Parathyroid adenoma (tissue), 2 donors: ENCODE data around the gene LNPEP.

Source experiments
- H2AFZ ChIP-seq: fragments of 300-600 bp; sonication (generic); one replicate; pipeline ENCODE4 v1.7.0; 2017; ENCODE audit warnings: antibody characterized with exemption, mild to moderate bottlenecking
- H3K27ac ChIP-seq: fragments of 300-600 bp; sonication (generic); one replicate; pipeline ENCODE4 v1.7.0; 2017
- H3K27me3 ChIP-seq: fragments of 300-600 bp; sonication (generic); one replicate; pipeline ENCODE4 v1.7.0; 2017; ENCODE audit warnings: low read length; ENCODE audit not compliant: control insufficient read depth, insufficient read depth
- H3K36me3 ChIP-seq: fragments of 300-600 bp; sonication (generic); one replicate; pipeline ENCODE4 v1.7.0; 2017; ENCODE audit warnings: low read length; ENCODE audit not compliant: control insufficient read depth, insufficient read depth
- H3K4me1 ChIP-seq: fragments of 300-600 bp; sonication (generic); one replicate; pipeline ENCODE4 v1.7.0; 2017; ENCODE audit warnings: control low read depth
- H3K4me2 ChIP-seq: fragments of 300-600 bp; sonication (generic); one replicate; pipeline ENCODE4 v1.7.0; 2017; ENCODE audit warnings: low read length
- H3K4me3 ChIP-seq: fragments of 300-600 bp; sonication (generic); one replicate; pipeline ENCODE4 v1.7.0; 2017; ENCODE audit warnings: low read depth, low read length
- H3K79me2 ChIP-seq: fragments of 300-600 bp; sonication (generic); one replicate; pipeline ENCODE4 v1.7.0; 2017; ENCODE audit warnings: control low read depth
- H3K9ac ChIP-seq: fragments of 300-600 bp; sonication (generic); one replicate; pipeline ENCODE4 v1.7.0; 2017; ENCODE audit warnings: mild to moderate bottlenecking
- H3K9me3 ChIP-seq: fragments of 300-600 bp; sonication (generic); one replicate; pipeline ENCODE4 v1.7.0; 2017; ENCODE audit warnings: low read length; ENCODE audit not compliant: control insufficient read depth
- TF ChIP-seq, protein P1 (sequence below): fragments of 300-600 bp; sonication (generic); IDR thresholded peaks from one replicate; pipeline ENCODE4 v1.7.0; 2017; ENCODE audit warnings: antibody characterized with exemption, mild to moderate bottlenecking
- donor health status: primary hyperparathyroidism.

LNPEP gene

DNA sequence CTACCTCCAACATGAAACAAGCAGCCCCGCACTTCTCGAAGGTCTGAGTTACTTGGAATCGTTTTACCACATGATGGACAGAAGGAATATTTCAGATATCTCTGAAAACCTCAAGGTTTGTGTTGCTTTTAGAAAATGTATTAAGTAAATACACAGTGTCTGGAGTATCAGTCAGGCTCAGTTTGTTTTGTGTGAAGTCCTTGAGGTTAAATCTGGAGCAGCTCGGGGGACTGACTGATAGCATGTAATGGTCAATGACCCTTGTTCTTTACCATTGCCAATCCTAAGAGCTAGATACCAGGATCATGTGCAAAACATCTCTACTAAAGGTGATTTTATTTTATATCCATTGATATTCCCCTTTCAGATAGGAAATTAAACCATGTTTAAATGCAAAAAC lies 26.9 kb upstream of the LNPEP start:
- H2AFZ ChIP-seq, result no peak overlapping the region
- H3K27me3 ChIP-seq, result no peaks in the 10 kb centered on the region
- H3K4me1 ChIP-seq, result no peaks in the 10 kb centered on the region
- no peaks in the 10 kb centered on the region for H3K36me3 ChIP-seq
- H3K27ac ChIP-seq, result no peak overlapping the region
- H3K9ac ChIP-seq, result no peak overlapping the region
- H3K9me3 ChIP-seq, result no peaks in the 10 kb centered on the region
- TF ChIP-seq, protein P1, sequence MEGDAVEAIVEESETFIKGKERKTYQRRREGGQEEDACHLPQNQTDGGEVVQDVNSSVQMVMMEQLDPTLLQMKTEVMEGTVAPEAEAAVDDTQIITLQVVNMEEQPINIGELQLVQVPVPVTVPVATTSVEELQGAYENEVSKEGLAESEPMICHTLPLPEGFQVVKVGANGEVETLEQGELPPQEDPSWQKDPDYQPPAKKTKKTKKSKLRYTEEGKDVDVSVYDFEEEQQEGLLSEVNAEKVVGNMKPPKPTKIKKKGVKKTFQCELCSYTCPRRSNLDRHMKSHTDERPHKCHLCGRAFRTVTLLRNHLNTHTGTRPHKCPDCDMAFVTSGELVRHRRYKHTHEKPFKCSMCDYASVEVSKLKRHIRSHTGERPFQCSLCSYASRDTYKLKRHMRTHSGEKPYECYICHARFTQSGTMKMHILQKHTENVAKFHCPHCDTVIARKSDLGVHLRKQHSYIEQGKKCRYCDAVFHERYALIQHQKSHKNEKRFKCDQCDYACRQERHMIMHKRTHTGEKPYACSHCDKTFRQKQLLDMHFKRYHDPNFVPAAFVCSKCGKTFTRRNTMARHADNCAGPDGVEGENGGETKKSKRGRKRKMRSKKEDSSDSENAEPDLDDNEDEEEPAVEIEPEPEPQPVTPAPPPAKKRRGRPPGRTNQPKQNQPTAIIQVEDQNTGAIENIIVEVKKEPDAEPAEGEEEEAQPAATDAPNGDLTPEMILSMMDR, result no peak
- H3K4me2 ChIP-seq, result no peak overlapping the region
- no peaks in the 10 kb centered on the region for H3K79me2 ChIP-seq
- H3K4me3 ChIP-seq, result no peak overlapping the region

DNA sequence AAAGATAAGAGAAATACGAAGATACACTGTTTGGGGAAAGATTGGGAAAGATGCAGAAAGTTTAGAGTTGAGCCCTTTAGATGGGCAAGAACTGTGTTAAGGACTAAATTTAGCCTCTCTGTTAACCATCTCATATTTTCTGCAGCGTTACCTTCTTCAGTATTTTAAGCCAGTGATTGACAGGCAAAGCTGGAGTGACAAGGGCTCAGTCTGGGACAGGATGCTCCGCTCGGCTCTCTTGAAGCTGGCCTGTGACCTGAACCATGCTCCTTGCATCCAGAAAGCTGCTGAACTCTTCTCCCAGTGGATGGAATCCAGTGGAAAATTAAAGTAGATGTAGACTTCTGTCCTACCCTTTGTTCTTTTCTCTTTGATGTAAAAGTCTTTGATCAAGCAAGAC lies 26.4 kb upstream of the LNPEP start:
- Histone ChIP-seq H3K9ac (no peak overlapping the region), H3K4me3 (no peak overlapping the region), H2AFZ (no peak overlapping the region), H3K79me2 (no peaks in the 10 kb centered on the region), H3K36me3 (no peaks in the 10 kb centered on the region), H3K27me3 (no peaks in the 10 kb centered on the region), H3K27ac (no peak overlapping the region), H3K4me2 (no peak overlapping the region), H3K9me3 (no peaks in the 10 kb centered on the region), H3K4me1 (no peaks in the 10 kb centered on the region)
- TF ChIP-seq, protein P1, result no peak

DNA sequence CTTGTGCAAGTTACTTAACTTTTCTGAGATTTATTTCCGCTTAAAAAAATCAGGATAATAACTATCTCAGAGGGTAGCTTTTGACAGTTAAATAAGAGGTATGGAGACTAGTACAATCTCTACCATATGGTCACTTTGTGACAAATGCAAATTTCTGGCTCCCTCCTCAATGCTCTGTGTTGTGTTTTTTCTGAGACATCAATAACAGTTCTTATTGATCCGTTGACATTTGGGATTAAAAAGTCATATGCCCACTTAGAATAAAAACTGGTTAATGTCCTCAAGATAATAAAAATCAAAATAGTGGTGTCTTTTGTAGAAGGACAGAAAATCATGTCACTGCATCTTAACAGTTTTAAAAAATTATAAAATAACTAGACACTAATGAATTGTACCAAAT lies 24.7 kb upstream of the LNPEP start:
- Histone ChIP-seq H3K79me2 (no peaks in the 10 kb centered on the region), H3K9me3 (no peaks in the 10 kb centered on the region), H3K9ac (no peak overlapping the region), H3K27ac (no peak overlapping the region), H3K27me3 (no peaks in the 10 kb centered on the region), H3K4me2 (no peak overlapping the region), H3K36me3 (no peaks in the 10 kb centered on the region), H3K4me1 (no peaks in the 10 kb centered on the region), H3K4me3 (no peak overlapping the region), H2AFZ (no peak overlapping the region)
- TF ChIP-seq, protein P1, result no peak

DNA sequence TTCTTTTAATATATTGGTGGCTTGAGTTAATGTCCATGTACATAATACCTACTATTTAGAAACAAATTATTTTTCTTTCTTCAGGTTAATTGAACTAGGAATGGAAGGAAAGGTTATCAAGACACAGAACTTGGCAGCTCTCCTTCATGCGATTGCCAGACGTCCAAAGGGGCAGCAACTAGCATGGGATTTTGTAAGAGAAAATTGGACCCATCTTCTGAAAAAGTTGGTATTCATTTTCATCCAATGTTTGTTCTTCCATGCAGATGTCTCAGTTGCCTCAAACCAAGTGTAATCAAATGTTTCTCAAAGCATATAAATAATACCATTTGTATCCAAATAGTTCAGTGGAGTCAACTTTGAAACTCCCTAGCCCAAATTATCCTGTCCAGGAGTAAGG lies 22.6 kb upstream of the LNPEP start:
- H3K9me3 ChIP-seq, result no peaks in the 10 kb centered on the region
- H3K9ac ChIP-seq, result no peak overlapping the region
- TF ChIP-seq, protein P1, result no peak
- no peak overlapping the region for H3K4me2 ChIP-seq
- no peaks in the 10 kb centered on the region for H3K4me1 ChIP-seq
- H3K36me3 ChIP-seq, result no peaks in the 10 kb centered on the region
- H3K27ac ChIP-seq, result no peak overlapping the region
- no peak overlapping the region for H2AFZ ChIP-seq
- no peaks in the 10 kb centered on the region for H3K27me3 ChIP-seq
- no peaks in the 10 kb centered on the region for H3K79me2 ChIP-seq
- no peak overlapping the region for H3K4me3 ChIP-seq

DNA sequence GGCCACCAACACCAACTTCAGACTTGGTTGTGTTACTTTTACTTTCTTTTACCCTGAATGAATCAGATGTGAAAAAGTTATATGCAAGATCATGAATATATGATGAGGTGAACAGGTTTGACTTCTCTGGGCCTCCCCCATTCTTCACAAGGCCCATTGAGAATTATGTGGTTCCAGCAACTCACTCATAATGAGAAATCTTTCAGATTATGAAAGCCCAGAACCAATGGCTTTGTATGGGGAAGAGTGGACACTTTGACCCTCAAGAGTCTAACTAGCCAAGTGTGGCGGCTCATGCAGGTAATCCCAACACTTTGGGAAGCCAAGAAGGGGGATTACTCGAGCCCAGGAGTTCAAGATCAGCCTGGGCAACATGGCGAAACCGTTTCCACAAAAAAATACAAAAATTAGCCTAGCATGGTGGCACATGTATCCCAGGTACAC lies 16.1 kb upstream of the LNPEP start:
- Histone ChIP-seq H3K27ac (no peak overlapping the region), H3K9me3 (no peaks in the 10 kb centered on the region), H3K4me1 (no peaks in the 10 kb centered on the region), H3K27me3 (no peaks in the 10 kb centered on the region), H3K4me2 (no peak overlapping the region), H3K9ac (no peak overlapping the region), H3K79me2 (no peaks in the 10 kb centered on the region), H3K4me3 (no peak overlapping the region), H2AFZ (no peak overlapping the region), H3K36me3 (no peaks in the 10 kb centered on the region)
- TF ChIP-seq, protein P1, result no peak
